PC-3 (cell line): ENCODE data around the gene C4orf50. TPM values are rescaled to one million over a fixed set of nuclear protein-coding genes. Genes with fewer than 3 reads are reported as not detected.

Experiments
- ATAC-seq: fragments of 200-7000 bp; cut with Tn5 transposase; 2 replicates; pipeline ENCODE4 v1.9.1; 2020; ENCODE audit warnings: mild to moderate bottlenecking, moderate library complexity
- BruUV-seq: library from RNA; stranded (reverse); fragments of 400-500 nt; replicated peaks from 2 replicates; lab custom pipeline; 2021; lab: Mats Ljungman, UMichigan
- CTCF ChIA-PET: fragments of 300-600 bp; sonication (Branson Sonifier 250); formaldehyde crosslinking; loops from one replicate; lab custom pipeline; 2022; ENCODE audit warnings: antibody characterized with exemption; lab: Charles Lee
- POLR2A ChIA-PET: fragments of 300-600 bp; sonication (Branson Sonifier 250); formaldehyde crosslinking; loops from one replicate; lab custom pipeline; 2022; ENCODE audit warnings: antibody characterized with exemption; ENCODE audit not compliant: unreplicated experiment; lab: Charles Lee
- DNase-seq: peaks from one replicate; pipeline ENCODE4 v3.0.0-alpha.2; 2015
- H2AFZ ChIP-seq: fragments of 300-600 bp; sonication (generic); 2 replicates; pipeline ENCODE4 v1.6.0; 2016; ENCODE audit warnings: antibody characterized with exemption, low read length
- H3F3A ChIP-seq: fragments of 300-600 bp; sonication (generic); one replicate; pipeline ENCODE4 v1.6.0; 2017; ENCODE audit warnings: antibody characterized with exemption, low read length, control low read depth, mild to moderate bottlenecking; ENCODE audit not compliant: unreplicated experiment
- H3K27ac ChIP-seq: fragments of 300-600 bp; sonication (generic); 2 replicates; pipeline ENCODE4 v1.5.1; 2016; ENCODE audit warnings: mild to moderate bottlenecking, low read length
- H3K27me3 ChIP-seq: fragments of 300-600 bp; sonication (generic); 2 replicates; pipeline ENCODE4 v1.6.1; 2016; ENCODE audit warnings: low read length, mixed read lengths
- H3K36me3 ChIP-seq: fragments of 300-600 bp; sonication (generic); 2 replicates; pipeline ENCODE4 v1.6.1; 2016; ENCODE audit warnings: low read depth, mixed run types, low read length, mixed read lengths
- H3K4me1 ChIP-seq: fragments of 300-600 bp; sonication (generic); 2 replicates; pipeline ENCODE4 v1.5.1; 2016; ENCODE audit warnings: low read length; ENCODE audit not compliant: insufficient read depth
- H3K4me2 ChIP-seq: fragments of 300-600 bp; sonication (generic); 2 replicates; pipeline ENCODE4 v1.6.0; 2016; ENCODE audit warnings: low read length
- H3K4me3 ChIP-seq: fragments of 300-600 bp; sonication (generic); 2 replicates; pipeline ENCODE4 v1.5.1; 2016; ENCODE audit warnings: mild to moderate bottlenecking, low read length, mixed read lengths
- H3K79me2 ChIP-seq: fragments of 300-600 bp; sonication (generic); 2 replicates; pipeline ENCODE4 v1.6.1; 2017; ENCODE audit warnings: low read length, mixed read lengths
- H3K9ac ChIP-seq: fragments of 300-600 bp; sonication (generic); 2 replicates; pipeline ENCODE4 v1.6.0; 2016; ENCODE audit warnings: mild to moderate bottlenecking, low read length
- H3K9me2 ChIP-seq: fragments of 300-600 bp; sonication (generic); replicated peaks from 2 replicates; pipeline ENCODE4 v1.6.1; 2016; ENCODE audit warnings: mixed run types, low read length, mixed read lengths
- H3K9me3 ChIP-seq: fragments of 300-600 bp; sonication (generic); 2 replicates; pipeline ENCODE4 v1.6.1; 2016; ENCODE audit warnings: low read length, mixed read lengths
- H4K20me1 ChIP-seq: fragments of 300-600 bp; sonication (generic); 2 replicates; pipeline ENCODE4 v1.6.1; 2016; ENCODE audit warnings: low read length, mixed read lengths
- EZH2 ChIP-seq: fragments of 300-600 bp; sonication (generic); IDR thresholded peaks from one replicate; pipeline ENCODE4 v1.6.1; 2017; ENCODE audit warnings: antibody characterized with exemption, mild to moderate bottlenecking, low read length; ENCODE audit not compliant: unreplicated experiment
- EZH2phosphoT487 ChIP-seq: fragments of 300-600 bp; sonication (generic); IDR thresholded peaks from 2 replicates; pipeline ENCODE4 v1.6.1; 2018; ENCODE audit warnings: mild to moderate bottlenecking, antibody characterized with exemption, low read length, borderline replicate concordance
- intact Hi-C: fragments of 100-400 bp; cut with micrococcal nuclease; formaldehyde crosslinking; loops from 2 replicates; pipeline ENCODE4 v1.9.0; 2023
- total RNA-seq: library from RNA; depleted of rRNA; stranded (reverse); fragments of >200 nt; gene quantifications from 2 replicates; pipeline ENCODE4 v1.2.3, GENCODE V29; 2014
- TF ChIP-seq, protein P1 (sequence below): fragments of 300-600 bp; sonication (generic); conservative IDR thresholded peaks from 2 replicates; pipeline ENCODE4 v1.5.1; 2017; ENCODE audit warnings: antibody characterized with exemption, low read depth, mild to moderate bottlenecking, low read length

C4orf50 gene
- total RNA-seq, 1 experiment from 2014 or later, result not detected

DNA sequence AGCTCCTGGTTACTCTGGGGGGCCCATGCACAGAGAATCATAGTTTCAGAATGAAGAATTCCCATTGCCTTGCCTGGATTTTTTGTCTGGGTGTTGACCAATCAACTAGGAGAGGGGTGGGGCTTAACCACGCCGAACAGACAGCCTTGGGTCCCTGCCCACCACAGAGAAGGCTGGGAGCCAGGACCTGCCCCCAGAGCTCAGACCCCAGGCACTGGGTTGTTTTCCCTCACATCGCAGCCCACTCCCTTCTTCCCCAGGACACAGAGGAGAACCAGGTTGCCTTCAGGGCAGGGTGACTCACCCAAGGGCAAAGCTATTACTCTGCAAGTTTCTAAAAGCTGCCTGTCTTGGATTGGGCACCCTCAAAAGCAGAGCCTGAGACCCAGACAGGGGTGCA lies 102.0 kb downstream of the C4orf50 start:
- DNase-seq (no peak), ATAC-seq (no peak)
- H3K9me3 ChIP-seq, result no peaks in the 10 kb centered on the region
- POLR2A ChIA-PET, result no interaction called here
- H3K79me2 ChIP-seq, result no peaks in the 10 kb centered on the region
- H3K27me3 ChIP-seq, result peaks cover 6% of the 10 kb centered on the region; the same call in 1 of the 2 replicates
- H3K27ac ChIP-seq, result no peak overlapping the region
- no peak overlapping the region for H3K9ac ChIP-seq
- no peaks in the 10 kb centered on the region for H3K9me2 ChIP-seq
- CTCF ChIA-PET, result no interaction called here
- TF ChIP-seq, protein P1, sequence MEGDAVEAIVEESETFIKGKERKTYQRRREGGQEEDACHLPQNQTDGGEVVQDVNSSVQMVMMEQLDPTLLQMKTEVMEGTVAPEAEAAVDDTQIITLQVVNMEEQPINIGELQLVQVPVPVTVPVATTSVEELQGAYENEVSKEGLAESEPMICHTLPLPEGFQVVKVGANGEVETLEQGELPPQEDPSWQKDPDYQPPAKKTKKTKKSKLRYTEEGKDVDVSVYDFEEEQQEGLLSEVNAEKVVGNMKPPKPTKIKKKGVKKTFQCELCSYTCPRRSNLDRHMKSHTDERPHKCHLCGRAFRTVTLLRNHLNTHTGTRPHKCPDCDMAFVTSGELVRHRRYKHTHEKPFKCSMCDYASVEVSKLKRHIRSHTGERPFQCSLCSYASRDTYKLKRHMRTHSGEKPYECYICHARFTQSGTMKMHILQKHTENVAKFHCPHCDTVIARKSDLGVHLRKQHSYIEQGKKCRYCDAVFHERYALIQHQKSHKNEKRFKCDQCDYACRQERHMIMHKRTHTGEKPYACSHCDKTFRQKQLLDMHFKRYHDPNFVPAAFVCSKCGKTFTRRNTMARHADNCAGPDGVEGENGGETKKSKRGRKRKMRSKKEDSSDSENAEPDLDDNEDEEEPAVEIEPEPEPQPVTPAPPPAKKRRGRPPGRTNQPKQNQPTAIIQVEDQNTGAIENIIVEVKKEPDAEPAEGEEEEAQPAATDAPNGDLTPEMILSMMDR, result no peak
- intact Hi-C loops, result no loop called here
- H2AFZ ChIP-seq, result no peak overlapping the region
- H3K4me2 ChIP-seq, result no peak overlapping the region
- H4K20me1 ChIP-seq, result no peaks in the 10 kb centered on the region
- no peak overlapping the region for H3K4me3 ChIP-seq
- no TSS peak for BruUV-seq
- no peaks in the 10 kb centered on the region for H3K4me1 ChIP-seq
- no peaks in the 10 kb centered on the region for H3F3A ChIP-seq
- no peaks in the 10 kb centered on the region for H3K36me3 ChIP-seq

DNA sequence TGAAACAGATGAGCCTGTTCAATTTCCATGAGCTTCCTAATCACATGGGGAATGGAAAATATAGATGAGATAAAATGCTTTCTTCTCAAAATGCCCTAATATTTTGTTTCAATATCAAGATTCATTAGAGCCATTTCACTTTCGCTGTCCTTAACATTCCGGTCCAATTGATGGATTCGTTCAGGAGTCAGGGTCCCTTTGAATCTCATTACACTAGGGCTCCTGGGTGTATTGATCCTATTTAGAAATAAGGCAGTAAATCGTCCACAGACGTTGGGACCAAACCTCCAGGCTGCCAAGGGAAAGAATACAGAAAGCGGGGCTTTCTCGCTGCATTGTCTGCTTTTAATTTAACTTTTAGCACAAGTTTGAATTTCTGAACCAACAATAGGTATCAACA lies 104.8 kb downstream of the C4orf50 start:
- no peaks in the 10 kb centered on the region for H3K27me3 ChIP-seq
- no peak overlapping the region for H3K27ac ChIP-seq
- ChIA-PET CTCF (no interaction called here), POLR2A (interaction anchor here (0.6 kb wide), 1 partner anchor 106 kb away, joined by 4 read pairs; no protein-coding TSS in a partner anchor)
- intact Hi-C loops, result no loop called here
- BruUV-seq, result no TSS peak
- no peaks in the 10 kb centered on the region for H3K9me3 ChIP-seq
- H3K4me3 ChIP-seq, result no peak overlapping the region
- H3K4me2 ChIP-seq, result no peak overlapping the region
- H3F3A ChIP-seq, result no peaks in the 10 kb centered on the region
- ATAC-seq, result no peak
- H4K20me1 ChIP-seq, result no peaks in the 10 kb centered on the region
- H3K4me1 ChIP-seq, result no peaks in the 10 kb centered on the region
- no peak overlapping the region for H2AFZ ChIP-seq
- H3K9me2 ChIP-seq, result no peaks in the 10 kb centered on the region
- TF ChIP-seq EZH2 (no peak), EZH2phosphoT487 (no peak)
- TF ChIP-seq, protein P1, result no peak
- no peaks in the 10 kb centered on the region for H3K36me3 ChIP-seq
- DNase-seq, result no peak
- H3K9ac ChIP-seq, result no peak overlapping the region
- no peaks in the 10 kb centered on the region for H3K79me2 ChIP-seq

DNA sequence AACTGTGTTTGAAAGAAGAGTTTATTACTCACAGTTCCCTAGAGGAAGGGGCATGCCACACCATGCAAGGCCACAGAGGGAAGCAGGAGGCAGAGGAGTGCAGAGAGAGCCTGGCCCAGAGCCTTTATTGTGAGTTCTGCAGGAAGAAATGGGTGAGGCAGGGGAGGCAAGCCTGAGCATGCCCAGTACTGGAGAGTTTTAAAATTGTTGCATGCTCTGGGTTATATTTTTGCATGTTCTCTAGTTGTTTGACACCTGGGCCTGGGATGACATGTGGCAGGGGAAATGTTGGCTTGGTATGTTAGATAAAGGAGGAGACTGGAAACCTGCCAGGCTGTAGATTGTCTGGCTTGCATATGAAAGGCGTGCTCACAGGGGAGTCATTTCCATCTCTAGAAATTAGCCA lies 105.6 kb downstream of the C4orf50 start:
- Histone ChIP-seq H2AFZ (no peak overlapping the region), H3K79me2 (no peaks in the 10 kb centered on the region), H3K9ac (no peak overlapping the region), H3K4me1 (no peaks in the 10 kb centered on the region), H4K20me1 (no peaks in the 10 kb centered on the region), H3K36me3 (no peaks in the 10 kb centered on the region), H3K27me3 (no peaks in the 10 kb centered on the region), H3F3A (no peaks in the 10 kb centered on the region), H3K4me3 (no peak overlapping the region), H3K4me2 (no peak overlapping the region), H3K9me3 (no peaks in the 10 kb centered on the region), H3K27ac (no peak overlapping the region), H3K9me2 (no peaks in the 10 kb centered on the region)
- POLR2A ChIA-PET, result interaction anchor here (0.6 kb wide), 1 partner anchor 107 kb away, joined by 4 read pairs; no protein-coding TSS in a partner anchor
- TF ChIP-seq, protein P1, result no peak
- TF ChIP-seq EZH2phosphoT487, result no peak
- TF ChIP-seq EZH2, result no peak
- DNase-seq (no peak), ATAC-seq (no peak)
- intact Hi-C loops, result no loop called here
- CTCF ChIA-PET, result no interaction called here
- BruUV-seq, result no TSS peak
